CD4-positive, alpha-beta T cell treated with Interleukin-6 for 4 hours (primary cell): Measurements from ENCODE around the gene HELZ2.

ENCODE experiments used
- DNase-seq: peaks from one replicate; pipeline ENCODE4 v3.0.0-alpha.2; 2020; ENCODE audit warnings: mixed read lengths

HELZ2 gene

GRCh38 chr20:63536241-63536977 lies 37.6 kb downstream of the HELZ2 start:
- peak; percentile 1 for DNase-seq

DNA sequence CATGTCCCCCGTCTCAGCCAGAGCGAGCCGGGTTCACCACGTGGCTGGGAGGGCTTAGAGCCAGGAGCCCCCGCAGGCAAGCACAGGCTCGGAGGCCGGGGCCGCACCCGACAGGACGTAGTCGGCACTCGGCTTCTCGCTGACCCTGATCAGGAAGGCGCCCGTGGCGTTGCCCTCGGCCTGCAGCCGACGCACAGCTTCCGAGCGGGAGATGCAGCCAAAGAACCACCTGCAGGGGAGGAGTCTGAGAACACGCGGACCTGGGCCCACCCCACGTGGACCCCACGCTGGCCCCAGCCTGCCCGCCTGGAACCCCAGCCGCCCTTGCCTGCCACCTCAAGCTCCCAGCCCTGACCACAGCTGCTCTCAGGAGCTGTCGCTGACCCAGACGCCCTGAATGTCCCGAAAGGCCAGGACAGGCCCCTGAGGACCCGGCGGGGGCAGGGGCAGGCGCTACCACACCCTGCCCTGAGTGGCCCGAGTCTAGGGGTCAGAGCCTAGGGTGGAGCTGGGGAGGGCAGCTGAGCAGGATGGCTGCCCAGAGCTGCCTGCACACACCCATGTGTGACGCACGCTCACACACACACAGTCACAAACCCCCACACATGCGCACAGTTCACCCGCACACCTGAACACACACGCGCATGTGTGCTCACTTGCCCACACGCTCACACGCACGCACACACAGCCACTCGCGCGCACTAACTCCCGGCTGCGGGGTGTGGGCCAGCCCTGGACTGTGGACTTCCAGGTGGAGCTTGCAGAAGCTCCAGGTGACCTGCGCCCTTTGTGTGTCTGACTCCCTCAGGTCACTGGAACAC lies 39.0 kb downstream of the HELZ2 start:
- DNase-seq = peak; percentile 1

- DNase-seq = no peak
These were observed 39.6 kb downstream of the HELZ2 start for GRCh38 chr20:63534427-63534830.

DNA sequence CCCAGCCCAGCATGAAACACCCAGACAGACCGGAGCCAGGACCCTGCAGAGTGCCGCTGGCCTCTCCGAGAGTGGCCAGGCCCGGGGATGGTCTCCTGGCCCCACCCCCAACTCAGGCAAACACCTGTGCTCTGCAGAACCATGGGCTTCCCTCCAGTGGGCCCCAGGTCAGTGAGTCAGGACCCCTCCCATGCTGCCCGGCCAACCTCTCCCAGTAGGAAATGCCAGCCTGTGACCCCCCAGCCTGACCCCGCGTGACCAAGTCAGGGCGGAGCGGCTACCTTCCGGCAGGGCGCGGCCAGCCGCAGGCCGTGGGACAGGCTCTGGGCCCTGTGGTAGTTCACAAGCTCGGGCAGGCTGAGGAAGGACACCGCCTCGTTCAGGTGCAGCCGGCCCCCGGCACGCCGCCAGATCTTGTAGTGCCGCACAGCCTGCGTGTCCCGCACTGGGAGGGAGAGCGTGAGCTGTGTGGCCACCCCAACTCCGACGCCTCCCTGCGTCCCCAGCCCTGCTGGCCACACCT lies 40.1 kb downstream of the HELZ2 start:
- DNase-seq = no peak

DNA sequence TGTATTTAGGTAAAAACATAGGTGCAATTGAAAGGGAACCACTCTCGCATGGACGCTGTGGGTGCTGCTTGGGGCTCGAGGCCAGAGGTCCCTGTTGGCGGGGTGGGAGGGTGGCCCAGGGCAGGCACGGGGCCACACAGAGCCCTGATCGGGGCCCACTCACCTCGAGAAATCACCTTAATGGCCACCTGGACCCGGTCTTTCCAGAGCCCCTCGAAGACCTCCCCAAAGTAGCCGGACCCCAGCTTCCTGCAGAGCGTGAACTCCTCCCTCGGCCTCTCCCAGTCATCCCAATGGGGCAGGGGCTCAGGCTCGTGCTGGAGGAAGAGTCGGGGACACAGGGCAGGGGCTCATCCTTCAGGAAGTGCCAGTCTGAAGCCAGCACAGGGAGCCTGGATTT lies 40.7 kb downstream of the HELZ2 start:
- no peak for DNase-seq

- DNase-seq = no peak
These were observed 41.5 kb downstream of the HELZ2 start for GRCh38 chr20:63532449-63532971.

DNA sequence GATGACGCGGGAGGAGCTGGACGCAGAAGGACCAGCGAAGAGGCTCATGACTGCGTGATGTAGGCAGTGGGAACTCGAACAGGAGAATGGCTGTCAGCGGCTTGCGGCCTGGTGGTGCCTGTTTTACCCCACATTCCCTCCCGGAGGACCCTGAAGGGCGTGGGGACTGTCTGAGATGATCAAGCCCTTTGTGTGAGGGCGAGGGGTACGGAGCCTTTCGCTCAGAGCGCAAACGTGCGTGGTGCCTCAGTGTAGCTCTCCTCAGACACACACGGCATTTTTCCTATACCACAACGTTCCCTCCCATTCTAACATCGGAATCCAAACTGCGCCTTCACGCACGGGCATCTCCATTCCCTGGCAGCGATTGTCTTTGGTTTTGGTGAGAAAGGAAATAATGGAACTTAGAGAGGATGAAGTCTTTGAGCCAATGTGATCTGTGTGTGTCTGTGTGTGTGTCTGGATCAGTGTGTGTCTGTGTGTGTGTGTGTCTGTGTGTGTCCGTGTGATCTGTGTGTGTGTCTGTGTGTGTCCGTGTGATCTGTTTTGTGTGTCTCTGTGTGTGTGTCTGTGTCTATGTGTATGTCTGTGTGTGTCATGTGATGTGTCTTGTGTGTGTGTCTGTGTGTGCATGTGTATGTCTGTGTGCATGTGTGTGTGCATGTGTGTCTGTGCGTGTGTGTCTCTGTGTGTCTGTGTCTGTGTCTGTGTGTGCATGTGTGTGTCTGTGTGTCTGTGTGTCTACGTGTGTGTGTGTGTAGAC lies 42.2 kb downstream of the HELZ2 start:
- DNase-seq = no peak

DNA sequence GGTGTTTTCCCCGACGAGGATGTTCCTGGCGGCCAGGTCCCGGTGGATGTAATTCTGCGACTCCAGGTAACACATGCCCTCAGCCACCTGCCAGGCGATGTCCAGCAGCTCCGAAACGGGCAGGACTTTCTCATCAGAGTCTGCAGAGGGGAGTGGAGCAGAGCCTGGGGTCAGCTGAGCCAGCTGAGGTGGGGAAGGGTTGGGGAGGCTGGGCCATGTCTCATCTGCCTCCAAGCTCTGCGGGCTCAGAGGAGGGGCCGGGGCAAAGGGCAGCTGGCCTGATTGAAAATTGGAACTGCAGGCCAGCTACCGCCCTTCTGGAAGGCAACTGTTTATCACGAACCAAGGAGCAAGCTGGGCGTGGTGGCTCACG lies 43.3 kb downstream of the HELZ2 start:
- DNase-seq = no peak

- no peak for DNase-seq
These were observed 43.9 kb downstream of the HELZ2 start for GRCh38 chr20:63529861-63530787.

DNA sequence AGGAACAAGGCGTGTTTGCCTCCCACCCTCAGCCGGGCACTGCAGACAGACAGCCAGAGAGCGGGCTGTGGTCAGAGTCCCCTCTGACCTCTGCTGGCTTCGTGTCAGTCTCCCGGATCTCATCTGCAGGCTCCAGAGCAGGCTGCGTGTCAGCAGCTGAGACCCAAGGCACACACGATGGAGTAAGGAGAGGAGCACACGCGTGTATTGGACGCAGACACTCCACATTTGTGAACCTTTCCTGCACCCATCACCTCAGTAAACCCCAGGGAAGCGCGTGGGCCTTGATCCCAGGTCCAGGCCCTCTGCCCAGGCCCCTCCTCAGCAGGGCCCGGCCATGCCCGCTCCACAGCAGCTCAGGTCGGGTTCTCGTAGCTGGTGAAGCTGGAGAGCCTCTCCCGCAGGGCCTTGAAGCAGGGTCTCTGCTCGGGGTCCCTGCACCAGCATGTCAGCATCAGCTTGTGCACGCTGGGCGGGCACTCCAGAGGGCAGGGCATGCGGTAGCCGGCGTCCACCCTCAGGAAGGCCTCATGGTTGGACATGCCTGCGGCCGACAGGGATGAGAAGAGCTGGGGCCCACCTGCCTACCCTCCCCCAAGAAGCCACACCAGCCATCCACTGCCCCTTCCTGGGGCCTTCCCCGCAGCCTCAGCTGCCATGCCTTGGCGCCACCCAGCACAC lies 44.7 kb downstream of the HELZ2 start:
- no peak for DNase-seq

GRCh38 chr20:63527184-63527583 lies 46.9 kb downstream of the HELZ2 start:
- DNase-seq = no peak

GRCh38 chr20:63525971-63526370 lies 48.1 kb downstream of the HELZ2 start:
- DNase-seq = no peak

DNA sequence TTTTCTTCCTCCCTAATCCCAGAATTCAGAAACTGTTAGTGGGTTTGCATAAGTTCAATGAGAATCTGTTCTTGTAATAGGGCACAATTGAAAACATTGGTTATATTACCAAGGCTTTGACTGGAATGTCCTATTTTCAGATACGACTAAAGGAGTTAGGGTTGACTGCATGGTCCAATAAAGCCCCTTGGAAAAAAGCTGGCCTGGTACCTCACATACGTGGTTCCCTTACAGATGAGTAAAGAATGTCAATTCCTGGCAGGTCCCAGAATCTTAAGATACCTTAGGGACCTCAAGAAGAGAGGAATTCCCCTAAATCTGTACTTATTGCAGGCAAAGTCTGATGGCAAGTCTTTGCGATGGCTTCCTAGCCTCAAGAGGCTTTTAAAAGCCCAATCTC lies 48.9 kb downstream of the HELZ2 start:
- no peak for DNase-seq
